GM19351 (cell line): Measurements from ENCODE around the gene AIFM1.

Experiments used
- ATAC-seq: cut with Tn5 transposase; IDR thresholded peaks from one replicate; pipeline ENCODE4 v1.9.1; 2021; ENCODE audit warnings: mild to moderate bottlenecking, moderate library complexity; ENCODE audit not compliant: unreplicated experiment

AIFM1 gene

DNA sequence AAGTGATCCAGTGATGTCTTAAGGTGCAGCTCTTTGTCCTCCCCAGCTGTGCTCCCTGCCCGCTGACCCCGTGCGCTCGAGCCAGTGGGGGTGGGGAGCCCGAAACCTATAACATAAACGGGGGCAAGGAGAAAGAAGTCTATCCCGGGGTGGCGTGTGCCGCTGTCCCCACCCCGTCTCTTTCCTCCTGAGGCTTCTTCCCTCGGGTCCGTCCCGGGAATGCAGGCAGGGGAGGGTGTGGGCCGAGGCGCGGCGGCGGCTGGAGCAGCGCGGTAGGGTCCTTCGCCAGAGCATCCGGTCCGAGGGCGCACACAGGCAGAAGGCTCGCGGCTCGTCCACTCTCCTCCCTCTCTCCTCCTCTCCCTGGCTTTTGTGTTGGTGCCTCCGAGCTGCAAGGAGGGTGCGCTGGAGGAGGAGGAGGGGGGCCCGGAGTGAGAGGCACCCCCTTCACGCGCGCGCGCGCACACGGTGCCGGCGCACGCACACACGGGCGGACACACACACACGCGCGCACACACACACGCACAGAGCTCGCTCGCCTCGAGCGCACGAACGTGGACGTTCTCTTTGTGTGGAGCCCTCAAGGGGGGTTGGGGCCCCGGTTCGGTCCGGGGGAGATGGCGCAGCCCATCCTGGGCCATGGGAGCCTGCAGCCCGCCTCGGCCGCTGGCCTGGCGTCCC, 5.9 kb upstream of the AIFM1 start, which contains the start of gene RAB33A:
Gene RAB33A (plus strand): TSS at position 517 of the 681 bp plus-strand sequence. CDS start 101 bp downstream, at position 618.
- ATAC-seq, result peak; percentile 23

DNA sequence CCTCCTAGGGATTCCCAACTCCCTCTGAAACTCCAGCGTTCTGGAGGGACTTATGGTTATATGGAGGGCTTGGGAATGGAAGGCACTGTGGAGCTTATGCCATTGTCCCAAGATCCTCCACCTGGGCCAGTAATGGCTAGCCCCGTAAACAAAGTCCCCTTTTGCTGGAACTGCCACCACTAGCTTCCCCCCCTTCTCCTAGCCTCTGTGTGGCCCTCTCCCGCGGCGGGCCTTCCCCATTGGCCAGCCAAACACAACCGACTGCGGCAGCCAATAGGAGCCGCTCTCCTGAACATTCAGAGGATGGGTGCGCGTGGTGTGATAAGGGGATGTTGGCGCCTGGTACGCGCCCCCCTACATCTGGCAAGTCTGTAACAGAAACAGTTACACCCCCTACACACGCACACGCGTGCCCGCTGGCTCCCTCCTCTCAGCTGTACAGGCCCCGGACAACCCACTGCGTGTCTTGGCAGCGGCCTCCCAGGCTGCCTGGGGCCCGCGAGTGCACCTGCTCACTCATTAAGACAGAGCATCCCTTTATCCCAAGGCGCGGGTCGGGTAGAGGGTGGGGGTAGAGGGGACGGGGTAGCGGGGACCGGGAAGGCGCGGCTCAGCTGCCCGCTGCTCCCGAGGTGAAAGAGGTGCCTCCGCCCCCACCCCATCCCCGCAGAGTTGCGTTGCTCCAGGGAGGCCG, 5.3 kb upstream of the AIFM1 start:
- ATAC-seq, result peak; percentile 74

DNA sequence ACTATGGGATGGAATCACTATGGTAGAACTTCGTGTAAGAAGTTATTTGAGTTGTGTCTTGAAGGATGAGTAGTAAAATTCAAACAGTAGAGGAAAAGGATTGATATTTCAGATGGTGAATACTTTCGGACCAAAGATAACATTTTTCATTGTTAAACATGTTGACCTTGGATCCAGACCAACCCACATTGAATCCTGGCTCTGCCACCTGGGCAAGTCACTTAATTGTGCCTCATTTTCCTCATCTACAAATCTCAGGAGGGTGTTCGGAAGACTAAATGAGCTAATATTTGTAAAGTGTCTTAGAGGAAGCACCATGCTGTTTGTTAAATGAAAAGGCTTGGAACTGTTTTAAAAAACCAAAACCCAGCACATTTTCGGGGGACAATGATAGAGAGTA, 1.4 kb upstream of the AIFM1 start:
- no peak for ATAC-seq

DNA sequence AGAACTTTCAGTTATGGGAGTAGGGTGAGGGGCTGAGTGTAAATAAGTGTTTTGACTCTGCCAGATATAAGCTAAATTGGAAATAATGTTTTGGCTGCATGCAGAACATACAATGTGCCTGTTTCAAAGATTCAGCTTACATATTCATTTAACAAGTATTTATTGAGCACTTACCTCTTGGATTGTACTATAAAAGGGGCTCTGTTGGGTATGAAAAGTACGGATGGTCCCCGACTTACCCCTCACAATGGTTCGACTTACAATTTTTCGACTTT, 799 bp upstream of the AIFM1 start:
- ATAC-seq, result no peak

DNA sequence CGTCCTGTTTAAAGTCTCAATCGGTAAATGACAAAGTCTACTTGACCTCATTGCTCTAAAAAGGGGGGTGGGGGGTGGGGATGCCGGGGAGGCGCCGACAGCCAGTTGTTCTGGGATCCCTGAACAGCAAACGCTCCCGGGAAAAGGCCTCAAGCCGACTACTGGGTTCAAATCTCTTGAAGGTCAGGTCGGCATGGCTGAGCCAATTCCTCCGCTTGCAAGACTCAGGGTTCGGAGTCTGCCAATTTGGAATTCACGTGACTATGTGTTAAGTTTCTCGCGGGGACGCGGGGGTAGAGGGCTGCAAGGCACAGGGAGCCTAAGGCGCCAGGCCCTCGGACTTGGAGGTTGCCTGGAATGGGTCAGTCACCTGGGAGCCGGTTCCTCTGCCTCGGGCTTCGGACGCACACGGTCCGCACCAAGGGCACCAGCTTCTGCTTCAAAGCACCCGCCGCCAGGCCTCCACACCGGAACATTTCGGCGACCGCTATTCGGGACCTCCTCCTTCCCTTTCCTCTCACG, 399 bp downstream of the AIFM1 start:
- no peak for ATAC-seq

DNA sequence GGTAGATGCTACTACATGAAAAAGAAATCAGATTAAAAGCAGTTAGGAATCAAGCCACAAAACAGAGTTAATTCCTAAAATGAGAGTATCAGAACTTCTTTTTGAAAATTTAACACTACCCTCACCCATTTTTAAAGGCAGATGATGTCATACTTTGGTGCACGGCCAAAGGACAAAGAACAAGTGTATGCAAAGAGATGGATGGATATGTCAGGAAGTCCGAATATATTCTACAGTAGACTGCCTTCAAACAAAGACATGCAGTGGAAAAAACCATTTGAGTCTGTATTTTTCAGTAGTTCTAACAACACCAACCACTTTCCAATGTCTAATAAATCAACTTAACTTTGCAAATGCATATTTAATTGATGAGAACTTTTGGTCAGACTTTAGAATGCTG, 2.2 kb downstream of the AIFM1 start:
- no peak for ATAC-seq

DNA sequence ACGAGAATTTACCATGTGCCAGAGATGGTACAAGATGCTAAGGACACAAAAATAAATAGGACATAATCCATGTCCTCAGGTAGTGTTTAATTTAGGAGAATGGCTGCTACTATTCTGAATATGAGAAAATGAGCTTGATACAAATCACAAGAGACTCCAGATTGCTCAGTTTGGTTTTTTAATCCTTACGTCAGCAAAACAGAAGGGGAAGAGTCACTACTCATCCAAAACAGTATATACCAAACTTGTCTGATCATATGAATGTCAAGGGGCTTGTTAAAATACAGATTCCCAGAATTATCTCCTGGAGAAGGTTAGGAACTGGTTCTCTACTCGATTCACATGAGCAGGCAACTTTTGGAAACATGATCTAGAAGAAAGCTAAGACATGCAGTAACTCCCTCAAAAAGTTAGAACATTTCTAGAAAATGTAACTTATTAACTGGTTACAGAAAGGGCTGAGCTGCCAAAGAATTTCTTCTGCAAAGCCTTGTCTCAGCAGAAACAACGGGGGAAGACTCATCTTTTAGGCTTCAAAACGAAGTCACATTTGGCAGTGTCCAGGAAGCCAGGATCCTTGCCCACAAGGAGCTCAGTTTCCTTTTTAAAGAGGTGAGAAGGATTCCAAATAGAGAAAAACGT, 3.4 kb downstream of the AIFM1 start:
- ATAC-seq, result no peak

DNA sequence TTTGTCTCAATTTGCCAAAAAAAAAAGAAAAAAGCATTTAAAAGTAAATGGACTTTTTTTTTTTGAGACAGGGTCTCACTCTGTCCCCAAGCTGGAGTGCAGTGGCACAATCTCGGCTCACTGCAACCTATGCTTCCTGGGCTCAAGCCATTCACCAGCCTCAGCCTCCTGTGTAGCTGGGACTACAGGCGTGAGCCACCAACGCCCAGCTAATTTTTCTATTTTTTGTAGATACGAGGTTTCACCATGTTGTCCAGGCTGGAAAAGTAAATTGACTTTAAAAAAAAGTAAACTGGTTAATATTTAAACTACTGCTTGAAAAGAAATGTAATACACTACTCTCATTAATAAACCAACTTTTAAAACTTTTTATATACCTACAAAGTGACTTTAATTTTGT, 5.9 kb downstream of the AIFM1 start:
- ATAC-seq, result no peak

DNA sequence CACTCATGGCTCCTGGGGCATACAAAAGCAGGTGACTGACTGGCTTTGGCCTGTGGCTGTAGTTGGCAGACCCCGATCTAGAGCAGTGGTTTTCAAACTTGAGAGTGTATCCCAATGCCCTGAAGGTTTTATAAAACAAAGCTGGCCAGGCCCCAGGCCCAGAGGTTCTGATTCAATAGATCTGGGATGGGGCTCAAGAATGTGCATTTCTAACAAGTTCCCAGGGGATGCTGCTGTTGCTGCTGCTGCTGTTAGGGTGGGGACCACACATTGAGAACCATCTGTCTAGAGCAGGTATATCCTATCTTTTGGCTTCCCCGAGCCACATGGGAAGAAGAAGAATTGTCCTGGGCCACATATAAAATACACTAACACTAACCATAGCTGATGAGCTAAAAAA, 7.3 kb downstream of the AIFM1 start:
- no peak for ATAC-seq

DNA sequence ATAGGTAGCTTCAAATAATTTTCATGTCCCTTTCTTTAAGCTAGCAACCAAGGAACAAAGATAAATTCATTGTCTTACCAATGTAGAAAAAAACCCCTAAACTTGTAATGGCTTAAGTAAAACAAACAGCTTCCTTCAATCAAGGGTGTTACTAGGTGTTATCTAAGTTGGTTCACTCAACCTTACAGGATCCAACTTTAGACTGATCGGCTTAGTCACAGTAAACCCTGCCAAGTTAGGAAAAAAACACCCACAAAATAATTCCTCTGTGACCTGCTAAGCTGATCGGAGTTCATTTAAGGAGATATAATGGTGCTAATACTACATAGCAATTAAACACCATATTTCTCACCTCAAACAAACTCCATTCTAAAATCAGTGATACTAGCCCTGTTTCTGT, 10.1 kb downstream of the AIFM1 start:
- ATAC-seq, result no peak

DNA sequence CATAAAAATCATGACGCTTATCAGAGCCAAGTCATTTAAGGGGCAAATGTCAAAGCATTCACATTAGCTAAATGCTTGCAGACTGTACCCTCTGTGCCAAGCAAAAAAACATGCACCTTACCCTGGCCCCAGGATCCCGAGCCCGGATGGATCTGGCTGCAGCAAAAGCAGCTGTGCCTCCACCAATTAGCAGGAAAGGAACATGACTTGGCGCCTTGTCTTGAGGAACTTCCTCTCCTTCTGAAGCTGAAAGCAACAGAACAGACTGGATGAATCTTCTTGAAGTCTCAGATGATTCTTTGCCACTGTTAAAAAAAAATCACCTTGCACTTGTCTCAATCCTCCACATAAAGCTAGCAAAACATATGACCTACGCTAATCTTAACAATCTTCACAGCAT, 18.0 kb downstream of the AIFM1 start:
- no peak for ATAC-seq

DNA sequence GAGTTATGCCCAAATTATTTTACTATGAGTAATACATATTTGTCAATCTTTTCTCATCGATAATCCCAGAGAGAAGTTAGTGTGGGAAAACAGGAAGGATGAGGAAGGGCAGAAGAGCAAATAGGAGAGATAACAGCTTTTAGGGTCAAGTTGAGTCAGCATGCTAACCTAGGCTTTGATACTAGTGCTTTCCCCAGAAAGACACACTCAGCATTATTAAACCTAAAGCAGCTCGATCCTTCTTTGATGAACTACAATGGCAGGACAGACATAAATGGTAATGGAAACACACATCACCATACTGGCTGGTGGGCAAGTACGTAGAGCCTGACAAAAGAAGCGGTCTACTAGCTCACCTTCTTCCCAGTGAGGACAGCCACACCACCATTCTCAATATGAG, 20.5 kb downstream of the AIFM1 start:
- no peak for ATAC-seq

DNA sequence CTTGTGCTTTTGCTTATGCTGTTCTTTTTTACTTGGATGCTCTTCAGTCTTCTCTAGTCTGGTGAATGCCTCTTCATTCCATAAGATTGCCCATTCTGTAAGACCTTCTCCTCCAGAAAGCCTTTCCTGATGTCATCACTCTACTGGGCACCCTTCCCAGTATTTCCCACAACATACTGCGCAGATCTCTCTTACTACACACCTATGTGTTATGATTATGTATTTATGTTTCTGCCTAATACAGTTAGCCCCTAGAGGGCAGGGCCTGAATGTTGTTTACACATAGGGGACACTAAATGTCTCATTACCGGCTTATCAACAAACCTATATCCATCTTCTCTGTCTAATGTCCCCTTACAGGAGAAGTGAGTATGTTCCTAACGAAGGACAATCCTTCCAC, 21.1 kb downstream of the AIFM1 start:
- ATAC-seq, result no peak

DNA sequence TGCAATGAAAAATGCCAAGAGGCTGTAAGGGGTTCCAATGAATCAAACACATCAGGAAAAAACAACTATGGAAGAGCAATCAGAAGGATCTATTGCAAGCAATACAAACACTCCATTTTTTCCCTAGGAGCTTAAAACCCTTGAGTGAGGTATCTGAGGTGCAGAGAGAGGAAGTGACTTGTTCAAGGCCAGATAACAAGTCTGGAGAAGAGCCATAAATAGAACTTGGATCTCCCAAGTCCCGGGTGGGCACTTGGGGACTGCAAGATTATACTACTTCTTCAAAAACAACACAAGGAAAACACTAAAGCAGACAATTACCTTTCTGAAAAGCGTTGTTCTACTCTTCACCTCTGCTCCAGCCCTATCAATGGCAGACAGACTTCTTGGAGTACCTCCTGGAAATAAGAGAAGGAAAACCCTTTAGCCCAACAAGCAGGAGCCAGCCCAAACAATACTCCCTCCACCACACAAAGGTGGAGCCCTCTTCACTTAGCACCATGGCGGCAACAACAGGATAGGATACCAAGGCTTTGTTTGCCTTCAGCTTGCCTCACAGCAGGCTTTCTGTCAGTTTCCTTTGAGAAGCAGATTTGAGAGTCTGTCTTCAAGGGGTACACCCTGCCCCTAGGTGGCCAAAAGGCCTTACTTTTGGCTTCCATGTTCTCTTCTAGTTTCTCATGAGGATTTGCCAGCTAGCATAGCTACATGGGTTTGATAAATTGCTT, 26.0 kb downstream of the AIFM1 start:
- ATAC-seq, result no peak

DNA sequence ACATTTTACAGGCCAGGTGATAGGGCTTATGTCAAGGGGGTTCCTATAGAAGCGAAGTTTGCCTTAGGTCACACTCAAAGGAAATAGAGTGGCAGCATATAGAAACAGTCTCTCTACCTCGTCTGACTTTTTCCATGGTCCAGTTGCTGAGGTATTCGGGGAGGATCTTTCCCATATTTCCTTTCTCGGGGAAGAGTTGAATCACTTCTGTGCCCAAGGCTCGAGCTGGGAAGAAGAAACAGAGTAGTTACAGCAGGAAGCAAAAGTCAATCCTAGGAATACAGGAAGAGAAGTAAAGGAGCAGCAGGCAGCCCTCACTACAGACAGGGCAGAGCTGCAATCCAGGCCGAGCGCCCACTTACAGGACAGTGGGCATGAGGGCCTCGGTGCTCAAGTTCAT, 28.7 kb downstream of the AIFM1 start:
- ATAC-seq, result no peak

DNA sequence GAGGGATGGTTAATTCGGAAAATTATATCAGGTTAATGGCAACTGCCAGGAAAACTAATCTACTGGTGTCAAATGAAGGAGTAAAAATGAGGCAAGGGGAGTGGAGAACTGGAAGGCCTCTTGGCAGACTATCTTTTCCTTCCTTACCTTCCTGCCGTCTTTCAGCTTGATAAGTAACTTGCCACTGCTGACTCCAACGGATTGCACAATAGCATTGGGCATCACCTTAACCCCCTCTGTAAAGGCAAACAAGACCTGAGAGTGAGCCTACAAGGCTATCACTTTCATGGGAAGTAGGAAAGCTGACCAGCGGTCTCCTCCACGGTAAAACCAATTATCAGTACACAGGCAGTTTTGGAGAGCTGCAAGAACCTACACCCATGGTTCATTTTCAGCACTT, 29.1 kb downstream of the AIFM1 start:
- no peak for ATAC-seq

DNA sequence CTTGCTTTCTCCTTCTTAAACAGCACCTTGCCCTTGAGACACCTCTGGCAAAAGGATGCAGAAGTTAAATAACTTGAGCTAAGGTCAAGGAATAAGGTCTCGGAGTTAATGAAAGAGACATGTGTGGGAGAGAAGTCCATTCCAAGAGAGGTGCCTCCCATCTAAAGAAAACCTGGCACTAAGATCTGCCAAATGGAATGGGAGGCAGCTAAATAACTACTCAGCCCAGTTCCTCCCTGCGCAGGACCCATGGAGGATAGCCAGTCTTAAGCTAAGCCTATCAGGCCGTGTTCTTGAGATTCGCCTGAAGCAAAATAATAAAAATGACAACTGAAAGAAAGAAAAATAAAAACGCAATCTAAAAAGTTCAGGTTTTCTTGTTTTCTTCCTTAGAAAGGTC, 34.7 kb downstream of the AIFM1 start:
- no peak for ATAC-seq

DNA sequence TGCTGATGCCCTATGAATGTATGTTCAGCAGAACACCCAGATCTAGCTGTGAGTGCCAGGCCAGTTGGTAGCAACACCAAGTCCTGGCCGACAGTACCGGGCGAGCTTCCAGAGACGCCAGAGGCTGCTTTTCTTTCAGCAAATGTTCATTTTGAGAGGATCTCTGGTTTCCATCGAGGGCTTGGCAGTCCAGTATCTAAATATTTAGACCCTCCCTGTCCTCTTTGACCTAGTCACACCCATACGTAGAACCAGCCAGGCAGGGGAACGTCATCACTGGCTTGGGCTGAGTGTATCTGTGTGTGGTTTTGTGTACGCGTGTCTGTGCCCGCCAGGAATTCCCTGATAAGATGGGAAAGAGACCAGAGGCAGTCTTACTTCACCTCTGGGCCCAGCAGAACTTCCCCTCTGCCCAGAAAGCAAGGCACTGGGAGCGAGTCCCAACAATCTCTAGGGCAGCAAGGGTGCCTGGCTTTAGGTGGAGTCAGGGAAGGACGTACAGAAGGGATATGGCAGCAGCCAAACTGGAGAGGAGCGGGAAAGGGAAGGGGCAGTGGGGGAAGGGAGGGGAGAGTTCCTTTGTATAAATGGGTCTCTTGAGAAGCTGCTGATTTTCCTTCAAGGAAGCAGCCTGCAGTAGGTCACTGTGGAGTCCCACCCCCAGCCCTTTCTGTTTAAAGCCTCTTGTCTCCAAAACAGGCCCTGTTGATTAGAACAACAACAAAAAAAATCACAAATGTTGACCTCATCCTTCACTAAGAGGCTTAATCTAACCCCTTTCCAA, 40.4 kb downstream of the AIFM1 start:
- ATAC-seq, result no peak

DNA sequence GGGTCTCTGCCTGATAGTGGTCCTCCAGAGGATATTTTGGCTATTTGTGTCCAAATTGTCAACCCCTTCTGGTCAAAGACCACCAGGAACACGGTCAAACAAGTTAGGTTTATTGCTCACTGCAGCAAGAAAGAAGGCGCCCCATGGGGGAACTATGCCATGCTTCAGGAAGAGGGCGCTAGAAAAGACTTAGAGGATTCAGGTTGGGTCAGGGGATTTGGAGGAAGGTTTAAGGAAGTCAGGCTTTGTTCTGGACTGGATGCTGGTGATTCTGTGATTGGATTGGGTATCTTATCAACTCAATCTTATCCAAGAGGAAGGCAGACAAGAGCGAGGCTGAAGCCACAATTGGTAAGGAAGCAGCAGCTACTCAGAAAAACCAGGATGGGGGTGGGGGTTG, 41.1 kb downstream of the AIFM1 start:
- no peak for ATAC-seq

DNA sequence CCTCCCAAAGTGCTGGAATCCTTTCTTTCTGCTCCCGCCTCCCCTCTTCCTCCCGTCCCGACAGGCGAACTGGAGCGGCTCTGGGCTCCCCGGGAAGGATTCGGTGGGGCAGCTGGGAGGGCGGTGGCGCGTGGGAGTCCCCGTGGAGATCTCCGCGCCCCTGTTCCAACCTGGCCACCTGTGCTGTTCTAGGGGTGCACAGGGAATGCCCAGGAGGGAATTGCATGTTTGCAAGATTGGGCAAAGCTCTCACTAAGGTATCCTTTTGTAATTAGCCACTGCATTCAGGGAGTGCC, 44.2 kb downstream of the AIFM1 start:
- ATAC-seq, result no peak
